Transverse colon (tissue), 4 donors: ENCODE data around the gene ZG16B.

Experiments
- EP300 ChIP-seq: sonication (generic); formaldehyde crosslinking; IDR thresholded peaks from one replicate; pipeline ENCODE4 v1.6.1; 2017; ENCODE audit warnings: antibody characterized with exemption, low read depth
- POLR2A ChIP-seq: fragments of 450-650 bp; IDR thresholded peaks from one replicate; pipeline ENCODE4 v1.6.1; 2016; ENCODE audit warnings: antibody characterized with exemption, mild to moderate bottlenecking, moderate library complexity
- POLR2AphosphoS5 ChIP-seq, 3 donors: sonication (generic); formaldehyde crosslinking; IDR thresholded peaks; one replicate each; pipeline ENCODE4 v1.6.1; 2016; ENCODE audit warnings: antibody characterized with exemption in 3 of 3
- TF ChIP-seq, protein P1 (sequence below), 5 experiments: fragments of 200-600 bp in 3 of 5; fragments of 450-650 bp in 2 of 5; sonication (generic) in 3 of 5; IDR thresholded peaks; 1 replicate in 2 of 5; 2 replicates in 3 of 5; pipeline ENCODE4 v1.5.1; 2016 to 2017; ENCODE audit warnings: antibody characterized with exemption in 5 of 5, inconsistent platforms in 3 of 5, mild to moderate bottlenecking in 2 of 5, moderate library complexity in 1 of 5

GRCh38 chr16:2792940-2793339 is 37.2 kb upstream of the ZG16B start:
- TF ChIP-seq, protein P1, sequence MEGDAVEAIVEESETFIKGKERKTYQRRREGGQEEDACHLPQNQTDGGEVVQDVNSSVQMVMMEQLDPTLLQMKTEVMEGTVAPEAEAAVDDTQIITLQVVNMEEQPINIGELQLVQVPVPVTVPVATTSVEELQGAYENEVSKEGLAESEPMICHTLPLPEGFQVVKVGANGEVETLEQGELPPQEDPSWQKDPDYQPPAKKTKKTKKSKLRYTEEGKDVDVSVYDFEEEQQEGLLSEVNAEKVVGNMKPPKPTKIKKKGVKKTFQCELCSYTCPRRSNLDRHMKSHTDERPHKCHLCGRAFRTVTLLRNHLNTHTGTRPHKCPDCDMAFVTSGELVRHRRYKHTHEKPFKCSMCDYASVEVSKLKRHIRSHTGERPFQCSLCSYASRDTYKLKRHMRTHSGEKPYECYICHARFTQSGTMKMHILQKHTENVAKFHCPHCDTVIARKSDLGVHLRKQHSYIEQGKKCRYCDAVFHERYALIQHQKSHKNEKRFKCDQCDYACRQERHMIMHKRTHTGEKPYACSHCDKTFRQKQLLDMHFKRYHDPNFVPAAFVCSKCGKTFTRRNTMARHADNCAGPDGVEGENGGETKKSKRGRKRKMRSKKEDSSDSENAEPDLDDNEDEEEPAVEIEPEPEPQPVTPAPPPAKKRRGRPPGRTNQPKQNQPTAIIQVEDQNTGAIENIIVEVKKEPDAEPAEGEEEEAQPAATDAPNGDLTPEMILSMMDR (IDR thresholded peaks at IDR 0.05) = no peak
- TF ChIP-seq EP300 = no peak
- no peak for TF ChIP-seq POLR2AphosphoS5 (IDR thresholded peaks at IDR 0.05)
- no peak for TF ChIP-seq POLR2A
